IgD-negative memory B cell (primary cell): Measurements from ENCODE around the gene RNF166. TPM values are rescaled to one million over a fixed set of nuclear protein-coding genes. Genes with fewer than 3 reads are reported as not detected.

Source experiments
- H3K27ac Mint-ChIP-seq, 3 donors: one replicate each; pipeline ENCODE4 v1.8.0; 2020 to 2022; ENCODE audit warnings: mild to moderate bottlenecking in 3 of 3, mixed read lengths in 3 of 3, moderate library complexity in 1 of 3
- H3K27me3 Mint-ChIP-seq: one replicate; pipeline ENCODE4 v1.8.0; 2021; ENCODE audit warnings: mixed read lengths
- H3K36me3 Mint-ChIP-seq: one replicate; pipeline ENCODE4 v1.8.0; 2020; ENCODE audit warnings: mild to moderate bottlenecking, mixed read lengths
- H3K4me1 Mint-ChIP-seq, 3 donors: one replicate each; pipeline ENCODE4 v1.8.0; 2020 to 2022; ENCODE audit warnings: mixed read lengths in 3 of 3, mild to moderate bottlenecking in 1 of 3
- H3K4me3 Mint-ChIP-seq, 4 donors: one replicate each; pipeline ENCODE4 v1.8.0; 2020 to 2022; ENCODE audit warnings: mild to moderate bottlenecking in 4 of 4, mixed read lengths in 4 of 4, moderate library complexity in 3 of 4
- H3K9me3 Mint-ChIP-seq, 3 donors: one replicate each; pipeline ENCODE4 v1.8.0; 2020 to 2021; ENCODE audit warnings: mixed read lengths in 3 of 3, mild to moderate bottlenecking in 1 of 3
- polyA plus RNA-seq: library from polyadenylated mRNA; unstranded; fragments of 300-500 nt; fragmentation: Illumina TruSeq; gene quantifications from one replicate; pipeline ENCODE4 v1.2.3, GENCODE V29; 2021

Gene RNF166, protein sequence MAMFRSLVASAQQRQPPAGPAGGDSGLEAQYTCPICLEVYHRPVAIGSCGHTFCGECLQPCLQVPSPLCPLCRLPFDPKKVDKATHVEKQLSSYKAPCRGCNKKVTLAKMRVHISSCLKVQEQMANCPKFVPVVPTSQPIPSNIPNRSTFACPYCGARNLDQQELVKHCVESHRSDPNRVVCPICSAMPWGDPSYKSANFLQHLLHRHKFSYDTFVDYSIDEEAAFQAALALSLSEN
- polyA plus RNA-seq = 33.9 TPM

DNA sequence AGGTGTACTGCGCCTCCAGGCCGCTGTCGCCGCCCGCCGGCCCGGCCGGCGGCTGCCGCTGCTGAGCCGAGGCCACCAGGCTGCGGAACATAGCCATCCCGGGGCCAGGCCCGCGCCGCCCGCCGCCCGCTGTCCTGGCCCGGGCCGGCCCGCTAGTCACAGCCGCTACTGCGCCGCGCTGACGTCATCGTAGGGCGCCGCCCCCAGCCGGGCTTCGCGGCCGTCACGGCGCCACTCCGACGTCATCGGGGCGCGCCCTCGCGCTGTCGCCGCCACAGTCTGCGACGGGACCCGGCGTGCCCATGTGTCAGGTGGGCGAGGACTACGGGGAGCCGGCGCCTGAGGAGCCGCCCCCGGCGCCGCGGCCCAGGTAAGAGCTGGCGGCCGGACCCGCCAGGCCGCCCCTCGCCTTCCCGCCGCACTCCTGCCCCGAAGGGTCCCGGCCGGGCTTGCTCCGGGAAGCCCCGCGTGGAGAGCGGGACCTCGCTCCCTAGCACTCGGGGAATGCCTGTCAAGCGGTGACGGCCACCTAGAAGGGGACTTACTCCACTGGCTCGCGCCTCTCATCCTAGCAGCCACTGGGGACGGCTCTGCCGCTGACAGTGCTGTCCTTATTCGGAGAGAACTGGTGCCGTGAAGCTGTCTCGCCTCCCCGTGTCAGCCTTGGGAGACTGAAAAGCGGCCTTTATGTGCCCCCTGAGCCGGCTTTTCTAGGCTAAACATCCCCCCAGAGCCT, at the start of gene RNF166, which contains the start of gene CTU2:
Gene RNF166, minus strand, starts transcription at position 180 of the 736 bp plus-strand sequence. Its CDS starts 83 bp downstream, at position 97.
Gene CTU2, plus strand, starts transcription at position 275 of the 736 bp plus-strand sequence. Its CDS starts 28 bp downstream, at position 303.
- no peaks in the 10 kb centered on the region for H3K27me3 Mint-ChIP-seq
- peaks cover 32 to 37% (median 35%) of the 10 kb centered on the region in 3 donors for H3K4me1 Mint-ChIP-seq

DNA sequence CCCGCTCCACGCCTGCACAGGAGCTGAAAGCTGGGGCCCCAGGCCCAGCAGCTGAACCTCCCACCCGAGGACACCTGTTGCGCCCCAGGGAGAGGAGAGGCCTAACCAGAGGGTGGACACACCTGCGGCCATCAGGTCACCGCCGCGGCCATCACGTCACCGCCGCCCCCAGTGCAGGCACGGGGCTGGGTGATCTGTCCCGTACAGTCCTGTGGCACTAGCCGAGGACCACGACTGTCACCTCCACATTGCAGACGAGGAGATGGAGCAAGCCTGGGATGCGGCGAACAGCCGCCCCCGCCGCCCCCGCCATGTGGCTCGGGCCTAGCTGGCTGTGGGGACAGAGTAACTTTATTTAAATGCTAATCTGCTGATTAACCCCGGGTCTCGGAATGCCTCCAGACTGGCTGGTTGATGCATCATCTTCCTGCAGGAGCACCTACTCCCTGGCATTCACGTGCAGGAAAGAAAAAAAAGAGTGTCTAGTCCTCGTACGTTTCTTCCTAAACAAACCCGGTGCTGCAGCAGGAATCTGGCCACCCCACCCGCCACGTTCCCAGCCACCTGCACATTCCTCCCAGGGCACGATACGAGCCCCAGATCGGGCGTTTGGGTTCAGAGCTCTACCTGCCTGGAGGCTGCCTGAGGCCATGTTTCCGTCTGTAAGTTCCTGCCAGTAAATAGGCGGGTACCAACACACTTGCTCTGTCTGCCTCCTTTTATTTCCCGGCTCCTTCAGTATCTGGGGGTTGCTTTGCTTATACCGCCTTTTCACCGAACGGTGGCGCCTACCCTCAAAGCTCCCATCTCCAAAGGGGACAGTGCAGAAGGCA, 48.9 kb upstream of the RNF166 start:
- Mint-ChIP-seq H3K4me1 (peaks cover 10 to 17% (median 16%) of the 10 kb centered on the region in 3 donors), H3K27ac (peak overlapping the region in 2 of 3 donors; percentile 20 to 57), H3K27me3 (no peaks in the 10 kb centered on the region), H3K4me3 (peak overlapping the region in 1 of 4 donors; percentile 45), H3K36me3 (peaks cover 3% of the 10 kb centered on the region), H3K9me3 (peaks cover 0 to 2% (median 0%) of the 10 kb centered on the region in 3 donors)

More for the DNA sequence above, at the start of gene RNF166, which contains the start of gene CTU2:
- Mint-ChIP-seq H3K36me3 (no peaks in the 10 kb centered on the region), H3K27ac (peak within 1 kb of the TSS; percentile 92 to 97 (median 96)), H3K9me3 (no peaks in the 10 kb centered on the region), H3K4me3 (peak within 1 kb of the TSS; percentile 87 to 94 (median 94))

DNA sequence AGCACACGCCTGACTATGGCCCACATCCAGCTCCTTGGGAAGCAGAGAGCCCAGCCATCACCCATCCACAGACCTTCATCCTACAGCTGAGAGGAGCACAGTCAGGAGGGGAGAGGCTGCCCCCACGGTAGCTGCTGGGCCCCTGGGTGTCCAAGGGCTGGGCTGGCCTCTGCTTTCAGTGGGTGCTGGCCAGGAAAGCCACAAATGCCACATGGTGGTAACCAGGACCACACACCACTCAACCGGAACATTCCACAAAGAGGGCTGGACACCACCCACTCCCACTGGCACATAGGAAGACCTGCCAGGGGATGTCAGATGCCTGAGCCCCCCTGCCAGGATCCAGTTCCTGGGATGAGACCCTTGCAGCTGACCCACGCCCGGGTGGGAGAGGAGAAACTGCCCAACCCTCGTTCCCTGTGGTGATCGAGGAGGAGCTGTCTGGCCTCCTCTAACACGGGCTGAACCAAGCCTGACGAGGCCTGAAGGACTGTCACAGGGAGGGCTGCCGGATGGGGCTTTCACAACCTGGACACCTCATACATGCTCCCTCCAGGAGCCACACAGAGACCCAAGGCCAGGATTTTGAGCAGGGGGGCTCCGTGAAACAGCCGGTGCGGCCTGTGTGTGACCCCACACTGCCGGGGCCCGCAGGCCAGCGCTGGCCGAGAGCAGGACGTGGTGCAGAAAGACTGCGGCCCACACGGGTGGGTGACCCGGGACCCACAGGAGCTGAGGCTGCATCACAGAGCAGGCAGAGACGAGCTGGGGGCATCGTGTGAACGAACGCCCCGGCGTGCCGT, 48.1 kb upstream of the RNF166 start:
- H3K36me3 Mint-ChIP-seq = peaks cover 3% of the 10 kb centered on the region
- no peak overlapping the region for H3K27ac Mint-ChIP-seq
- peaks cover 0 to 2% (median 0%) of the 10 kb centered on the region in 3 donors for H3K9me3 Mint-ChIP-seq
- no peaks in the 10 kb centered on the region for H3K27me3 Mint-ChIP-seq
- H3K4me1 Mint-ChIP-seq = peaks cover 7 to 14% (median 14%) of the 10 kb centered on the region in 3 donors
- no peak overlapping the region for H3K4me3 Mint-ChIP-seq

DNA sequence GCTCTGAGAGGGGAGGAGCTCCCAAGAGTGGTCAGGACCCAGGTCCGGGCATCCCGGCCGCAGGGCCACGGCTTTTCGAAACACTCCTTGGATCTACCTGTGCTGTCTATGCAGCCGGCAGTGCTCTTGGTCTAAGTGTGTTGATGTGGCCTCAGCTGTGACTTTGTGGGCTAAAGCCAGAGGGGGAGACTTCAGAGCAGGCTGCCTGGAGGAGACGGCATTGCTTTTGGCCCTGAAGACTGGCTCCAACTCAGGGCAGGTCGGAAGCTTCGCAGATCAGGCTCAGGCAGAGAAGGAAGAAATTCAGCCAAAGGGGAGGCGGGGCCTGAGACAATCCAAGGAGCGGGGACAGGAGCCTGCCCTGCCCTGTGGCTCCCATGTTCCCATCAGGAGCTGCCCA, 47.4 kb upstream of the RNF166 start:
- peak overlapping the region in 1 of 3 donors; percentile 12 for H3K27ac Mint-ChIP-seq
- peaks cover 2% of the 10 kb centered on the region for H3K36me3 Mint-ChIP-seq
- peaks cover 2 to 11% (median 9%) of the 10 kb centered on the region in 3 donors for H3K4me1 Mint-ChIP-seq
- H3K9me3 Mint-ChIP-seq = peaks cover 0 to under 1% (median 0%) of the 10 kb centered on the region in 3 donors
- no peaks in the 10 kb centered on the region for H3K27me3 Mint-ChIP-seq
- H3K4me3 Mint-ChIP-seq = no peak overlapping the region

DNA sequence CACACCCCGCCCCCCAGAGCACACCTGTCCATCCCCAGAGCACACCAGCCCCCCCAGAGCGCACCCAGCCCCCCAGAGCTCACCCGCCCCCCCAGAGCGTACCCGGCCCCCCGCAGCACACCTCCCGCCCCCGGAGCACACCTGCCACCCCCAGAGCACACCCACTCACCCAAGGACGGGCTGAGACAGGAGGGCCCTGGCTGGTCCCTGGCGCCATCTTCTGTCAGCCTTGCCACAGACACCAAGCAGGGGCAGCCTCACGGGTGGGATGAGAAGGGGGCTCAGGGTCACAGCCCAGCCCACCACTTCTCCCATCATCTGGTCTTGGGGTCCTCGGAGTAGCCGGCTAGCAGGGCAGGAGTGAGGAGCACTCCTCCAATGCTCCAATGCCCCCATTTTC, 47.0 kb upstream of the RNF166 start:
- H3K4me1 Mint-ChIP-seq = peaks cover 2 to 8% (median 5%) of the 10 kb centered on the region in 3 donors
- H3K27ac Mint-ChIP-seq = no peak overlapping the region
- H3K27me3 Mint-ChIP-seq = no peaks in the 10 kb centered on the region
- H3K9me3 Mint-ChIP-seq = no peaks in the 10 kb centered on the region
- no peaks in the 10 kb centered on the region for H3K36me3 Mint-ChIP-seq
- no peak overlapping the region for H3K4me3 Mint-ChIP-seq

DNA sequence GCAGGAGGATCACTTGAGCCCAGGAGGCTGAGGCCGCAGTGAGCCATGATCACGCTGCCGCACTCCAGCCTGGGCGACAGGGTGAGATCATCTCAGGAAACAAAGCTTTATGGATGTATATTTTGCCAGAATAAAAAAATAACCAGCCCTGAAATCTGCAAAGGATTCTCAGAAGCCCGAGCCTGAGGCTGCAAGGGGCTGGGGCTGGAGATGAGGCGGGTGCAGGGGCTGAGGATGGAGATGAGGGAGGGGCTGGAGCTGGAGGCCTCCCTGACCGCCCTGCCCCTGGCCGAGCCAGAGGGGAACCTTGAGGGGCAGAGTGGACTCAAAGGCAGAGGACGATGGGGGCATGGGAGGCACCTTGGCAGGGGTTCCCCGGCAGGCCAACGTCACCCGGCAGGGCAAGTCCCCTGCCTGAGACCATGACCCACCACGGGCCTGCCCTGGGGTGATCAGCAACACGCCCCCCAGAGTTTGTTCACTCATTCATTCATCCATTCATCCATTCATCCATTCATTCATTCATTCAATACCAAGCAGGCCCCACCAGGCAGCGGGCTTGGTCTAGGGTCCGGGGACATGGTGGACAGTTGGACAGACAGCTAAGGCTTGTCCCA, 46.3 kb upstream of the RNF166 start:
- Mint-ChIP-seq H3K4me1 (peaks cover 4 to 13% (median 6%) of the 10 kb centered on the region in 3 donors), H3K9me3 (no peaks in the 10 kb centered on the region), H3K36me3 (peaks cover 2% of the 10 kb centered on the region), H3K27ac (no peak overlapping the region), H3K27me3 (no peaks in the 10 kb centered on the region), H3K4me3 (peak overlapping the region in 1 of 4 donors; percentile 58)

DNA sequence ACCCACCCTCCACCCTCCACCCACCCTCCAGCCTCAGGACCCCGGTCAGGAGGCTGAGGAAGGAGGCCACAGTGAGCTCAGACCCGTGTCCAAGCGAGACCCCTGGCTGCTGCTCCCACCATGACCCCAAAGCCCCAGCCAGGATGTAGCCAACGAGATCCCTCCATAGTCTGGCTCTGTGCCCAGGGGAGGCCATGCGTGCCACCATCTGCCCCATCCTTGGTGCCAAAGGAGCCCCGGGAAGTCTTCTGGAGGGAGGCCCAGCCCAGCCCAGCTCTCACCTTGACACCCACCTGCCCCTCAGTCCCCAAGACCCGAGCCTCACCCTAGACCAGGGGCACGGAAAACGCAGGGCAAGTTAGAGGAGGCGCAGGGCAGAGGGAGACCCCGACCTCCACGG, 44.6 kb upstream of the RNF166 start:
- H3K4me1 Mint-ChIP-seq = peaks cover 14 to 21% (median 15%) of the 10 kb centered on the region in 3 donors
- H3K27me3 Mint-ChIP-seq = no peaks in the 10 kb centered on the region
- peaks cover 2% of the 10 kb centered on the region for H3K36me3 Mint-ChIP-seq
- no peak overlapping the region for H3K4me3 Mint-ChIP-seq
- H3K9me3 Mint-ChIP-seq = no peaks in the 10 kb centered on the region
- no peak overlapping the region for H3K27ac Mint-ChIP-seq

DNA sequence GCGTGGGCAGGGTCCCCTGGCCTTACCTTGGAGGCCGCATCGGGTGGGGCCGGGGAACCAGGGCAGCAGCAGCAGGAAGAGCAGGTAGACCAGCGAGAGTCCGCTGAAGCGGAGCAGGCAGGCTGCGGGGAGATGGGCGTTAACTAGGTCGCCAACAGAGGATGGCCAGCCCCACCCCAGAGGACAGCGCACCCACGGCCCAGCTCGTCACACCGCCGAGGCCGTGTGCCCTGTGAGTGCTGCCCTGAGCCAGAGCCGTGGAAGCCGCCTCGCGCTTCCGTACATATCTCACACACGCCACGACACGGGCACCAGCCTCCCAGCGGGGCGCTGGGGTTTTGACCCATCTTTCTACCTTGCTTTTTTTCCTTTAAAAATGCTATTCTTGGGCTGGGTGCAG, 43.1 kb upstream of the RNF166 start:
- Mint-ChIP-seq H3K4me1 (peaks cover 17 to 22% (median 20%) of the 10 kb centered on the region in 3 donors), H3K27me3 (no peaks in the 10 kb centered on the region), H3K27ac (no peak overlapping the region), H3K36me3 (peaks cover 2% of the 10 kb centered on the region), H3K9me3 (no peaks in the 10 kb centered on the region), H3K4me3 (no peak overlapping the region)

DNA sequence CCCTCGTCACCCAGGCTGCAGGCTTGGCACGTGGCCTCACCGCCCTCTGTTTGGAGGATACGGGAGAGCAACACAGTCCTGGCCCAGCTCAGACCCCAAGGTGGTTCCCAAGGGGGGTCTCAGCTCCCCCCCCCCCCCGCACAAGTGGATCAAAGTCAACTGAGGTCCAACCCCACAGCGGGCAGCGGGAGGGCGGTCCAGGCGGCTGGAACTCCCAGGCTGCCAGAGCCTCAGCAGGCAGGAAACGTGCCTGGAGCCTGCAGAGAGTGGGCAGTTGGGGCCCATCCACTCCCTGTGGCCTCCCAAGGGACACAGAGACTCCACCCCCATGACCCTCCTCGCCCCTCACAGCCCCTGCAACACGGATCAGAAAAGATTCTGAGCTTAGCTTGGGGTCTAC, 42.2 kb upstream of the RNF166 start:
- H3K4me1 Mint-ChIP-seq = peaks cover 17 to 25% (median 20%) of the 10 kb centered on the region in 3 donors
- H3K27me3 Mint-ChIP-seq = no peaks in the 10 kb centered on the region
- peak overlapping the region in 2 of 3 donors; percentile 53 to 65 for H3K27ac Mint-ChIP-seq
- H3K9me3 Mint-ChIP-seq = no peaks in the 10 kb centered on the region
- peaks cover 2% of the 10 kb centered on the region for H3K36me3 Mint-ChIP-seq
- peak overlapping the region in 1 of 4 donors; percentile 18 for H3K4me3 Mint-ChIP-seq

DNA sequence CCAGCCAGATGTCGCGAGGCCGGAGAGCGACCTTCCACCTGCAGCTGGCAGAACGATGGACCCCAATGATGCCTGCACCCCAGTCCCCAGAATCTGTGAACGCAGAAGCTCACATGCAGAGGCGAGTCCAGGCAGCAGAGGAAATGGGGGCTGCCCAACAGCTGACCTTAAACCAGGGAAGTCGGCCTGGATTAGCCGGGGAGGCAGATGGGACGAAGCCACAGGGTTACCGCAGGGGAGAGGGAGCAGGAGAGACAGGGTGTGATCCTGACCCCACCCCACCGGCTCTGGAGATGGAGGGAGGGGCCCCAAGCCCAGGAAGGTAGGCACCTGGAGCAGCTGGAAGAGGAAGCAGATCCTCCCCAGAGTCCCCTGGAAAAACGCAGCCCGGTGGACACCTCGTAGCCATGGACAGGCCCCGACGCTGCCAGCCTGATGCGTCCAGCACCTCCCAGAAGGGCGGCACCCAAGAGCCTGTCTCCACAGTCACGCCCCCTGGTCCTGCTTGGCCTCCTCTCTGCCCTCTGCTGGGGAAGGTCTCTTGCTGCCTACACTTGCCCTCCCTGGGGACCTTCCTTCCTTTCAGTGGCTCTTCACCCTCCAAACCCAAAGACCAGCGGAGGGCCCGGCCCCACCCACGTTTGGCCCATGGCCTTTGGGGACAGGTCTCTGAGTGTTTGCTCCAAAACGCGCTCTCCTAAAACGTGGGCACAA, 41.5 kb upstream of the RNF166 start:
- Mint-ChIP-seq H3K36me3 (peaks cover 2% of the 10 kb centered on the region), H3K27ac (peak overlapping the region; percentile 53 to 81 (median 65)), H3K27me3 (no peaks in the 10 kb centered on the region), H3K4me3 (peak overlapping the region in 2 of 4 donors; percentile 18 to 22), H3K9me3 (no peaks in the 10 kb centered on the region), H3K4me1 (peaks cover 17 to 25% (median 20%) of the 10 kb centered on the region in 3 donors)

DNA sequence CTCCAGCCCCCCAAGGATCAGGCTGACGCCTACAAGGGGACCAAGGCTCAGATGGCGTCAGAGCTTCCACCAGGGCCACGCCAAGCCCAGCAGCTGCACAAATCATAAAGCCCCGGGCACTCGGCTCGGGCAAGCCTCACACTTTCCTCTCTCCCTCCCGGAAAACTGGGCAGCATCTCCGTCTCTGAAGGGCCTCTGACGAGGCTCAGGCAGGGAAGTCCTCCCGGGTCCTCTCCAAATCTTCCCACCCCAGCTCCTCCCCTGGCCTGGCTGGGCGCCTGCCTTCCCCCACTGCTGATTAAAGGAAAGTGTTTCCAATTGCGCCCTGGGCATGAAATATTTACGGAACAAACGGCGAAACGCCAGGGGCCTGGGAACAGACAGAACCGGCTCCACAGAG, 40.3 kb upstream of the RNF166 start:
- Mint-ChIP-seq H3K27me3 (no peaks in the 10 kb centered on the region), H3K9me3 (no peaks in the 10 kb centered on the region), H3K4me1 (peaks cover 17 to 21% (median 17%) of the 10 kb centered on the region in 3 donors), H3K27ac (peak overlapping the region; percentile 85 to 93 (median 89)), H3K36me3 (peaks cover 2% of the 10 kb centered on the region), H3K4me3 (peak overlapping the region in 3 of 4 donors; percentile 36 to 88 (median 83))

DNA sequence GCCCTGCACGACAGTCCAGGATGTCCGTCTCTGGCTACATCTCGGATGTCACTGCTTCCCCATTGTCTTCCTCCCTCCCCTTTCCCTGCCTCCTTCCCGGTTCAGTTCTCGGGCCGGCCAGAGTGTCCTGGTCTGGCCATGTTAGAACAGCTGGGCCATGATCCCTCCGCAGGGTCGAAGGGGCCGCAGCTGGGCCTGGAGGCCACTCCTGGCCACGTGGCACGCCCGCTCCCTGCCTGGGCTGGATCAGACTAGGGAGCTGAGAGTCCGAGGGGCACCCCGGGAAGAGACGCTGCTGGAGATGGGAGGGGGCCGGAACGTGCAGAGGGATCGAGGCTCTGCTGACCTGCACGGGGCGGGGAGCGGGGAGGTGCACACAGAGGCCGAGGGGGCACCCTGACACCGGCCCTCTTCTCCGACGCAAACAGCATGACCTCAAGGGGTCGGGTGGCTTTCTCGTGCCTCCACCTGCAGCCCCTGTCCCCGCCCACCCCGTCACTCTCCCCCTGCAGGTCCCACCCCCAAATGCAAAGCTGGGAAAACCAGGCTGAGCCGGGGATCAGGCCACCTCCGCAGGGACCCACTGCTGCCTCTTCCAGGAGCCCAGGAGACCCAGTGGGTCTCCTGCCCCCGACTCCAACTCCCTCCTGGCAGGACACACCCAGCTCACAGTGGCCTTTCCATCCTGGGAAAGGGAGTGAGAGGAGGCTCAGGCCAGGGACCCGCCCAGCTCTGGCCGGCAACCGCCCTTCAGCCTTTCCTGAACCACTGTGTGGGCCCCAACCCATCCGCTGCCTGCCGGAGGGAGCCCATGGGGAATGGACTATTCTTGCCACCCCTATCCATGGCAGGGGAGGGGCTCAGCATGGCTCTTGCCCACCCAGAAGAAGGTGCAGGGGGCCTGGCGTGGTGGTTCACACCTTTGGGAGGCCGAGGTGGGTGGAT, 38.6 kb upstream of the RNF166 start:
- no peaks in the 10 kb centered on the region for H3K27me3 Mint-ChIP-seq
- H3K27ac Mint-ChIP-seq = peak overlapping the region; percentile 85 to 93 (median 89)
- peaks cover 2% of the 10 kb centered on the region for H3K36me3 Mint-ChIP-seq
- H3K4me3 Mint-ChIP-seq = peak overlapping the region; percentile 70 to 88 (median 79)
- H3K4me1 Mint-ChIP-seq = peaks cover 17 to 20% (median 17%) of the 10 kb centered on the region in 3 donors
- H3K9me3 Mint-ChIP-seq = no peaks in the 10 kb centered on the region
